Measurements from ENCODE around the gene PICALM. TPM values are rescaled to one million over a fixed set of nuclear protein-coding genes. Genes with fewer than 3 reads are reported as not detected.

The PICALM gene
- polyA plus RNA-seq, 2 of the 4 experiments (the other 2 are of a cell fraction), result 113 to 195 TPM

GRCh38 chr11:86060544-86060943, 8.3 kb downstream of the PICALM start:
- ATAC-seq (no peak), DNase-seq (ENCODE audit: low read depth in 1 of 2, low spot score in 1 of 2) (no peak), FAIRE-seq (no peak)
- Histone ChIP-seq H3K4me2 (no peak overlapping the region), H3K4me1 (peaks cover 33% of the 10 kb centered on the region), H3K4me3 (no peak overlapping the region), H3K27ac (no peak overlapping the region), H3K9me3 (no peaks in the 10 kb centered on the region)
- ChIA-PET CTCF (interaction anchor here (0.7 kb wide), 2 partner anchors 64 to 99 kb away, joined by 3 to 6 read pairs; no protein-coding TSS in a partner anchor), POLR2A (no interaction called here)
- TF ChIP-seq HMGXB4 (CRISPR knock-in tag; IDR thresholded peaks at IDR 0.05; ENCODE audit: borderline replicate concordance), result no peak
- TF ChIP-seq GATA3 (IDR thresholded peaks at IDR 0.05; ENCODE audit: borderline replicate concordance), result no peak
- no peak for TF ChIP-seq RNF2 (IDR thresholded peaks at IDR 0.05; ENCODE audit: borderline replicate concordance, low read depth)
- TF ChIP-seq CTCF (IDR thresholded peaks at IDR 0.05), result no peak

GRCh38 chr11:86058360-86058759, 10.5 kb downstream of the PICALM start:
- no peak overlapping the region for H3K4me2 ChIP-seq
- H3K4me1 ChIP-seq, result peaks cover 11% of the 10 kb centered on the region
- POLR2A ChIA-PET, result no interaction called here

GRCh38 chr11:86056351-86056854, 12.5 kb downstream of the PICALM start:
- no peak for FAIRE-seq

More at GRCh38 chr11:86058360-86058759, 10.5 kb downstream of the PICALM start:
- no peak for TF ChIP-seq RARB (CRISPR knock-in tag; IDR thresholded peaks at IDR 0.05)
- no peak for TF ChIP-seq BCL3 (IDR thresholded peaks at IDR 0.05)
- no peak for TF ChIP-seq EHMT2 (IDR thresholded peaks at IDR 0.05; ENCODE audit: low read depth)
- no peak for TF ChIP-seq ZNF302 (CRISPR knock-in tag; IDR thresholded peaks at IDR 0.05)
- TF ChIP-seq CBX2 (IDR thresholded peaks at IDR 0.05; ENCODE audit: borderline replicate concordance, low read depth), result no peak
- TF ChIP-seq TP53 (CRISPR knock-in tag; IDR thresholded peaks at IDR 0.05), result no peak
- DNase-seq (ENCODE audit: low read depth in 1 of 2, low spot score in 1 of 2) (no peak), ATAC-seq (no peak), FAIRE-seq (no peak)
- H3K9me3 ChIP-seq, result no peaks in the 10 kb centered on the region
- H3K4me3 ChIP-seq, result no peak overlapping the region
- CTCF ChIA-PET, result interaction anchor here (1.8 to 2.9 kb wide), 2 partner anchors 17 to 136 kb away, joined by 6 to 15 read pairs; no protein-coding TSS in a partner anchor
- no peak overlapping the region for H3K27ac ChIP-seq

More at GRCh38 chr11:86056351-86056854, 12.5 kb downstream of the PICALM start:
- no peaks in the 10 kb centered on the region for H3K9me3 ChIP-seq
- no peak for ATAC-seq
- 85% methylated on average over 1 of the region's 1 CpG for WGBS (ENCODE audit: missing lambda C conversion rate)
- no peak for TF ChIP-seq ZFP36 (IDR thresholded peaks at IDR 0.05; ENCODE audit: borderline replicate concordance, partially characterized antibody)
- no peak for TF ChIP-seq CTCF (IDR thresholded peaks at IDR 0.05)
- TF ChIP-seq RAD21 (conservative IDR thresholded peaks at IDR 0.05 in 1 of 2, IDR thresholded peaks at IDR 0.05 in 1 of 2), result no peak
- no peak for TF ChIP-seq ELK1 (IDR thresholded peaks at IDR 0.05; ENCODE audit: low read depth, low read length)
- TF ChIP-seq CHD2 (IDR thresholded peaks at IDR 0.05; ENCODE audit: low read length, partially characterized antibody), result no peak
- TF ChIP-seq REST (IDR thresholded peaks at IDR 0.05), result no peak
- TF ChIP-seq JUN (IDR thresholded peaks at IDR 0.05), result no peak
- no peak for TF ChIP-seq RCOR1 (IDR thresholded peaks at IDR 0.05; ENCODE audit: low read depth, low read length)
- no peak for TF ChIP-seq ZNF302 (CRISPR knock-in tag; IDR thresholded peaks at IDR 0.05)
- TF ChIP-seq TP53 (CRISPR knock-in tag; IDR thresholded peaks at IDR 0.05), result no peak
- TF ChIP-seq NFE2L2 (conservative IDR thresholded peaks at IDR 0.05; ENCODE audit: low read length), result no peak
- TF ChIP-seq MAFK (IDR thresholded peaks at IDR 0.05; ENCODE audit: partially characterized antibody), result no peak
- POLR2A ChIA-PET, result no interaction called here
- H3K27ac ChIP-seq, result no peak overlapping the region
- CTCF ChIA-PET, result interaction anchor here (1.2 kb wide), 1 partner anchor 11 kb away, joined by 4 read pairs; no protein-coding TSS in a partner anchor
- no peak overlapping the region for H3K4me2 ChIP-seq
- DNase-seq (ENCODE audit: low read depth in 1 of 2, low spot score in 1 of 2), result no peak
- no peak overlapping the region for H3K4me3 ChIP-seq
- H3K4me1 ChIP-seq, result 0 out of 3 replicates have a peak, but pooled peaks cover 3% of the 10 kb centered on the region

Data from A549 (cell line).